Measurements from ENCODE around the gene CDK3.

DNA sequence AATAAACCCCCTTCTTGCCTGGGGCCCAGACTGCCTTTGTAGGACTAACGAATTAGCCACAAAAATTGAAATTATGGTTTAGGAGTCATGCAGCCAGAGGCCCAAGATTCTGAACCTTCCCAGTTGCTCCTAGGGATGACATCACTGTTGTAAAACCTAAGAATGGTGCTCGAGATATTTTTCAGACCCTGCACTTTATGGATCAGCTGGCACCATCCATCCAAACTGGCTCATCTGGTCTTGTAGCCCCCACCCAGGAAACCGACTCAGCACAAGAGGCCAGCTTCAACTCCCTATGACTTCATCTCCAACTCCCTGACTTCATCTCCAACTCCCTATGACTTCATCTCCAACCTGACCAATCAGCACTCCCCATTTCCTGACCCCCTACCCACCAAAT lies 37.4 kb downstream of the CDK3 start:
- TF ChIP-seq, protein P1, sequence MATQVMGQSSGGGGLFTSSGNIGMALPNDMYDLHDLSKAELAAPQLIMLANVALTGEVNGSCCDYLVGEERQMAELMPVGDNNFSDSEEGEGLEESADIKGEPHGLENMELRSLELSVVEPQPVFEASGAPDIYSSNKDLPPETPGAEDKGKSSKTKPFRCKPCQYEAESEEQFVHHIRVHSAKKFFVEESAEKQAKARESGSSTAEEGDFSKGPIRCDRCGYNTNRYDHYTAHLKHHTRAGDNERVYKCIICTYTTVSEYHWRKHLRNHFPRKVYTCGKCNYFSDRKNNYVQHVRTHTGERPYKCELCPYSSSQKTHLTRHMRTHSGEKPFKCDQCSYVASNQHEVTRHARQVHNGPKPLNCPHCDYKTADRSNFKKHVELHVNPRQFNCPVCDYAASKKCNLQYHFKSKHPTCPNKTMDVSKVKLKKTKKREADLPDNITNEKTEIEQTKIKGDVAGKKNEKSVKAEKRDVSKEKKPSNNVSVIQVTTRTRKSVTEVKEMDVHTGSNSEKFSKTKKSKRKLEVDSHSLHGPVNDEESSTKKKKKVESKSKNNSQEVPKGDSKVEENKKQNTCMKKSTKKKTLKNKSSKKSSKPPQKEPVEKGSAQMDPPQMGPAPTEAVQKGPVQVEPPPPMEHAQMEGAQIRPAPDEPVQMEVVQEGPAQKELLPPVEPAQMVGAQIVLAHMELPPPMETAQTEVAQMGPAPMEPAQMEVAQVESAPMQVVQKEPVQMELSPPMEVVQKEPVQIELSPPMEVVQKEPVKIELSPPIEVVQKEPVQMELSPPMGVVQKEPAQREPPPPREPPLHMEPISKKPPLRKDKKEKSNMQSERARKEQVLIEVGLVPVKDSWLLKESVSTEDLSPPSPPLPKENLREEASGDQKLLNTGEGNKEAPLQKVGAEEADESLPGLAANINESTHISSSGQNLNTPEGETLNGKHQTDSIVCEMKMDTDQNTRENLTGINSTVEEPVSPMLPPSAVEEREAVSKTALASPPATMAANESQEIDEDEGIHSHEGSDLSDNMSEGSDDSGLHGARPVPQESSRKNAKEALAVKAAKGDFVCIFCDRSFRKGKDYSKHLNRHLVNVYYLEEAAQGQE (IDR thresholded peaks at IDR 0.05; ENCODE audit: low read depth), result no peak
- TF ChIP-seq YY1 (IDR thresholded peaks at IDR 0.05; ENCODE audit: low read depth) (no peak), NFIC (IDR thresholded peaks at IDR 0.05) (no peak), EGR1 (IDR thresholded peaks at IDR 0.05) (no peak), EP300 (IDR thresholded peaks at IDR 0.05; ENCODE audit: borderline replicate concordance) (no peak), CREB1 (IDR thresholded peaks at IDR 0.05; ENCODE audit: low read depth) (no peak)
- TF ChIP-seq, protein P2, sequence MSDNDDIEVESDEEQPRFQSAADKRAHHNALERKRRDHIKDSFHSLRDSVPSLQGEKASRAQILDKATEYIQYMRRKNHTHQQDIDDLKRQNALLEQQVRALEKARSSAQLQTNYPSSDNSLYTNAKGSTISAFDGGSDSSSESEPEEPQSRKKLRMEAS (IDR thresholded peaks at IDR 0.05), result no peak

All from Ishikawa (cell line).